ENCODE measurements around the gene CEP128. TPM values are rescaled to one million over a fixed set of nuclear protein-coding genes. Genes with fewer than 3 reads are reported as not detected.
A peak's percentile ranks its signal among the peaks of the same experiment; 100 is the strongest.

Gene CEP128
- 1.0 to 2.9 TPM (median 2.6 TPM) in 3 replicates for polyA plus RNA-seq
- polyA plus RNA-seq (2011; ENCODE audit: low read depth), result 3.3 TPM
- polyA plus RNA-seq (2011; cell fraction: cytosol; rRNA removed), result 1.0 and 1.6 TPM in 2 replicates
- polyA plus RNA-seq (2011; cell fraction: nucleus; rRNA removed), result 2.7 and 3.0 TPM in 2 replicates
- polyA plus RNA-seq (2012; ENCODE audit: low replicate concordance), result 1.3 and 3.4 TPM in 2 replicates
- polyA minus RNA-seq, result 3.8 to 14.1 TPM (median 5.2 TPM) in 3 replicates
- polyA minus RNA-seq (2011; cell fraction: cytosol; rRNA and poly(A)+ RNA removed), result 0.96 TPM
- polyA minus RNA-seq (2011; cell fraction: nucleus; rRNA and poly(A)+ RNA removed), result 4.6 and 14.4 TPM in 2 replicates

GRCh38 chr14:80941241-80942185 is at the start of gene CEP128:
TSS of gene CEP128 (minus strand) at chr14:80941738.
- dilution Hi-C loops (cut with MboI; ENCODE audit: extremely low pct_ligation_motif_present, low sequenced_read_pairs), result no loop called here
- H3K4me2 ChIP-seq (ENCODE audit: control insufficient read depth, extremely low read depth, insufficient read depth, low read depth, low read length), result peak within 1 kb of the TSS; percentile 96
- TF ChIP-seq CTCF (optimal IDR thresholded peaks at IDR 0.05 in 1 of 3, IDR thresholded peaks at IDR 0.05 in 1 of 3, conservative IDR thresholded peaks at IDR 0.05 in 1 of 3; ENCODE audit: extremely low read depth in 1 of 3, insufficient read depth in 2 of 3, low read length in 3 of 3) (no peak), EZH2 (IDR thresholded peaks at IDR 0.05; ENCODE audit: low read length) (no peak)
- H3K9ac ChIP-seq (ENCODE audit: control insufficient read depth, extremely low read depth, insufficient read depth, low read length), result peak within 1 kb of the TSS; percentile 80
- H3K36me3 ChIP-seq (ENCODE audit: control insufficient read depth in 2 of 2, extremely low read depth in 1 of 2, insufficient read depth in 2 of 2, low read length in 2 of 2), result no peaks in the 10 kb centered on the region
- no peaks in the 10 kb centered on the region for H4K20me1 ChIP-seq (ENCODE audit: control insufficient read depth, extremely low read depth, insufficient read depth, low read length)
- peak within 1 kb of the TSS; percentile 74 to 90 (median 82) for H3K4me3 ChIP-seq (ENCODE audit: control insufficient read depth in 2 of 3, extremely low read depth in 1 of 3, insufficient read depth in 2 of 3, low read depth in 1 of 3, low read length in 3 of 3)
- no peaks in the 10 kb centered on the region for H3K9me3 ChIP-seq (ENCODE audit: control insufficient read depth, low read depth, low read length)
- H3K79me2 ChIP-seq (ENCODE audit: control insufficient read depth, insufficient read depth, low read length), result peaks cover 11% of the 10 kb centered on the region
- H3K4me1 ChIP-seq (ENCODE audit: control insufficient read depth, extremely low read depth, insufficient read depth, low read length), result peaks cover 28% of the 10 kb centered on the region
- H2AFZ ChIP-seq (ENCODE audit: control insufficient read depth, low read length), result peak within 1 kb of the TSS; percentile 97
- peak within 1 kb of the TSS; percentile 59 for H3K27ac ChIP-seq (ENCODE audit: control insufficient read depth, insufficient read depth, low read length)
- DNase-seq (ENCODE audit: low read depth, low spot score) (peak; percentile 70), FAIRE-seq (peak; percentile 88)
- no peaks in the 10 kb centered on the region for H3K27me3 ChIP-seq (ENCODE audit: control insufficient read depth, extremely low read depth, insufficient read depth, low read length)
- no peaks in the 10 kb centered on the region for H3K9me1 ChIP-seq (ENCODE audit: control insufficient read depth, extremely low read depth, insufficient read depth, low read length)

GRCh38 chr14:80988735-80989429 is 47.3 kb upstream of the CEP128 start:
- Histone ChIP-seq H3K27me3 (ENCODE audit: control insufficient read depth, extremely low read depth, insufficient read depth, low read length) (no peaks in the 10 kb centered on the region), H3K9me3 (ENCODE audit: control insufficient read depth, low read depth, low read length) (no peaks in the 10 kb centered on the region), H3K9me1 (ENCODE audit: control insufficient read depth, extremely low read depth, insufficient read depth, low read length) (no peaks in the 10 kb centered on the region), H3K27ac (ENCODE audit: control insufficient read depth, insufficient read depth, low read length) (no peak overlapping the region), H3K9ac (ENCODE audit: control insufficient read depth, extremely low read depth, insufficient read depth, low read length) (no peak overlapping the region), H3K79me2 (ENCODE audit: control insufficient read depth, insufficient read depth, low read length) (no peaks in the 10 kb centered on the region), H3K4me1 (ENCODE audit: control insufficient read depth, extremely low read depth, insufficient read depth, low read length) (no peaks in the 10 kb centered on the region), H3K4me2 (ENCODE audit: control insufficient read depth, extremely low read depth, insufficient read depth, low read depth, low read length) (no peak overlapping the region), H2AFZ (ENCODE audit: control insufficient read depth, low read length) (no peak overlapping the region), H3K36me3 (ENCODE audit: control insufficient read depth in 2 of 2, extremely low read depth in 1 of 2, insufficient read depth in 2 of 2, low read length in 2 of 2) (no peaks in the 10 kb centered on the region), H3K4me3 (ENCODE audit: control insufficient read depth in 2 of 3, extremely low read depth in 1 of 3, insufficient read depth in 2 of 3, low read depth in 1 of 3, low read length in 3 of 3) (no peak overlapping the region), H4K20me1 (ENCODE audit: control insufficient read depth, extremely low read depth, insufficient read depth, low read length) (no peaks in the 10 kb centered on the region)
- dilution Hi-C loops (cut with MboI; ENCODE audit: extremely low pct_ligation_motif_present, low sequenced_read_pairs), result no loop called here
- FAIRE-seq (no peak), DNase-seq (ENCODE audit: low read depth, low spot score) (no peak)
- TF ChIP-seq CTCF (optimal IDR thresholded peaks at IDR 0.05 in 1 of 3, IDR thresholded peaks at IDR 0.05 in 1 of 3, conservative IDR thresholded peaks at IDR 0.05 in 1 of 3; ENCODE audit: extremely low read depth in 1 of 3, insufficient read depth in 2 of 3, low read length in 3 of 3) (no peak), EZH2 (IDR thresholded peaks at IDR 0.05; ENCODE audit: low read length) (no peak)
